ENCODE data around the gene ABHD12B. TPM values are rescaled to one million over a fixed set of nuclear protein-coding genes. Genes with fewer than 3 reads are reported as not detected.
A peak's percentile ranks its signal among the peaks of the same experiment; 100 is the strongest.

ABHD12B gene
- total RNA-seq, 1 experiment from 2014 or later: not detected

DNA sequence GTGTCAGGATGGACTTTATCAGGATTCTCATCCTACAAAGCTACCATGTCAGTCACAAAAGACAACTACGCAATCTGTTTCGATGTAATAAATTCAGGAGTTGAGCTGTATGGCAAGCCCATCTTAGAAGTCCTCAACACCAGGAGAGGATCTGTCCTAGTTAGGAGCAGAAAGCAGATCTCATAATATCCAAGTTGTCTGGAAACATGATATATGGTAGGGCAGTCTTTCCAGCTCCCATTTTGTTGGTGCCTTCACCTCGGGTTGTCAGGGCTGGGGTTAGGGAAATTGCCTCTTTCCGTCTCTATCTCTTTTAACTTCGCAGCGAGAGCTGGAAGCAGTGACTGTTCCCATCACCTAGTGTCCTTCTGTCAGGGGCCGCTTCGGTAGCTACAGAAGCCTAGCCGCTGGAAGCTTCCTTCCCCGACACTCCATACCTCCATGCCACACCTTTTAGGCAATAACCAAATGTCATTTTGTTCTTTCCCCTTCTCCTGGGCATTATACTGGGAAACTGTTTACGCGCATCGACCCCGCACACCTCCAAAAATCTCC, 42.3 kb upstream of the ABHD12B start:
- peak overlapping the region; percentile 93 for H3K4me3 Mint-ChIP-seq (ENCODE audit: low read depth, unreplicated experiment)
- H3K36me3 Mint-ChIP-seq (ENCODE audit: insufficient read depth, unreplicated experiment): peaks cover 30% of the 10 kb centered on the region
- DNase-seq: no peak
- intact Hi-C loops (cut with micrococcal nuclease; ENCODE audit: unreplicated experiment): no loop called here
- peaks cover 9% of the 10 kb centered on the region for H3K4me1 Mint-ChIP-seq (ENCODE audit: low read depth, unreplicated experiment)
- BruUV-seq (replicated peaks): no TSS peak
- peaks cover 28% of the 10 kb centered on the region for H3K27me3 Mint-ChIP-seq (ENCODE audit: unreplicated experiment)
- TF ChIP-seq CTCF (IDR thresholded peaks at IDR 0.05; ENCODE audit: unreplicated experiment): no peak
- H3K9me3 Mint-ChIP-seq (ENCODE audit: low read depth, unreplicated experiment): no peaks in the 10 kb centered on the region
- no peak overlapping the region for H3K27ac Mint-ChIP-seq (ENCODE audit: unreplicated experiment)
- CTCF ChIA-PET: interaction anchor here (1.0 kb wide), 1 partner anchor 31 kb away, joined by 10 read pairs; no protein-coding TSS in a partner anchor

DNA sequence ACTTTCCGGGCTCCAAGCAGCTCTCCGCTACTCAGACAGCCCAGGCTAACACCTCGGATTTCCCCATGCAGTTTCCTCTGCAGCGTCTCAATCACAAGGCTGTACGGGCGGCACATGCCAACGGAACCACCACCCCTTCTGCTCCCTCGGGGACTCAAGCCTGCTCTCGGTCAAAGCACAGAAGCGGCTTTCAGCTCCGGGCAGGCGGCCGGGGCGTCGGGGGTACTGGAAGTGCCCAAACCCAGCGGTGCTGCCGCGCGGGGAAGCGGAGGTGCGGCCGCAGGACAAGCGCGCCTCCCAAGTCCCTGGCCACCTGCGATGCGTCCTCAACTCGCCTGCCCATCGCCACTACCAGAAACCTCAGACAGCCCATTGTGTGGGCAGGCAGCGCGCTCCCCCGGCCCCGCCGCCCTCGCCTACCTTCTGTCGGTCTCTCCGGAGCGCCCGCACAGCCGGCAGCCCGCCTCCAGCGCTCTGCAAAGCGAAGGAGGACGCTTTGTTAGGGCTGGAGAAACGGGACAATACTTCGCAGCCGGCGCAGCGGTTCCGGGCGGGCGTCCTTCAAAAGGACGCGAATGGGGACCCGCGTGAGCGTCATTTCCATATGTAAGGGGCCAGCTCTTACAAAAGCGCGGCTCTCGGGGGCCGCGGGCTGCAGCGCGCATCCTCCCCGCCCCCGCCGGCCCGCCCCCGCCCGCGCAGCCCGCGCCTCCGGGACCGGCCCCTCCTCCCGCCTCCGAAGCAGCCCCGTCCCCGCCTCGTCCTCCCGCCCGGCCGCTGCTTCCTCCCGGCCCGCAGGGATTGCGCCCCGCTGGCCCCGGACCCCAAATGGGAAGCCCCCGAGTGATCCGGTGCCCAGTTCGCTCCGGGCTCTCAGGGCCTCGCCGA, 41.6 kb upstream of the ABHD12B start:
- peak; percentile 34 for DNase-seq
- TF ChIP-seq CTCF (IDR thresholded peaks at IDR 0.05; ENCODE audit: unreplicated experiment): no peak
- CTCF ChIA-PET: interaction anchor here (1.0 to 1.2 kb wide), 2 partner anchors 30 kb away, joined by 4 to 10 read pairs; no protein-coding TSS in a partner anchor
- Mint-ChIP-seq H3K36me3 (ENCODE audit: insufficient read depth, unreplicated experiment) (peaks cover 30% of the 10 kb centered on the region), H3K27ac (ENCODE audit: unreplicated experiment) (no peak overlapping the region), H3K27me3 (ENCODE audit: unreplicated experiment) (peaks cover 28% of the 10 kb centered on the region), H3K4me3 (ENCODE audit: low read depth, unreplicated experiment) (peak overlapping the region; percentile 93), H3K9me3 (ENCODE audit: low read depth, unreplicated experiment) (no peaks in the 10 kb centered on the region), H3K4me1 (ENCODE audit: low read depth, unreplicated experiment) (peaks cover 9% of the 10 kb centered on the region)
- BruUV-seq (replicated peaks): no TSS peak
- intact Hi-C loops (cut with micrococcal nuclease; ENCODE audit: unreplicated experiment): no loop called here

DNA sequence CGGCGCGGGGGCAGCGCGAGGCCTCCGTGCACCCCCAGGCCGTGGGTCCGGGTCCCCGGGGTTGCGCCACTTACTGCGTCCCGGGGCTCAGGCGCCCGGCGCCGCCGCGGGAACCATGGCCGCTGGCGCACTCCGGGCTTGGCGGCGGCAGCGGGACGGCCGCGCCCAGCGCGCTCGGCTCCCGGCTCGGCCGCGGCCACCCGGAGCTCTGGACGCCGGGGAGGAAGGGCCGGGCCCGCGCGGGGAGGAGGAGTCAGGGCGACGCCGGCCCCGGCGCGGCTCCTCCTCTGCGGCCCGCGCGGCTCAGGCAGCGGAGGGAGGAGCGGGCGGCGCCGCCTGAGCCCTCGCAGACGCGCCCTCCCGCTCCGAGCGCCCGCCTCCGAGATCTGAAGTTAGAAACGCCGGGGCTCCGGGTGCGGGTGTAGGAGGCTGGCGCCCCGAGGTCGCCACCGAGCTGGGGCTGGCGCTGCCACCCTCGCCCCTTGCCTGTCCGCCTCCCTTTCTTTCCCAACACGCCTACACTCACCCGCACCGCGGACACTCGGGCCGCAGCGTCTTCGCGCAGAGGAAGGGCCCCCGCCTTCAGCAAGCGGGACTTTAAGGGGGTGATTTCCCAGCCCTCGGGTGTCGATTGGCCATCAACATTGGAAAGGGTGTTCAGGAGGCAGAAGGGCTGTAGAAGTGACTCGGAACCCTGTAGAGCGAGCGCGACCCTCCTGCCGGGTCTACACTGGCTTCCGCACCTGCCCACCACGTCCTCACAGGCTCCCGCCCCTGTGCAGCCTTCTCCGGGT, 40.7 kb upstream of the ABHD12B start, which contains the start of gene NIN:
Gene NIN, minus strand, starts transcription at position 231 of the 794 bp plus-strand sequence. CDS start 9,106 bp downstream, outside the sequence.
- intact Hi-C loops (cut with micrococcal nuclease; ENCODE audit: unreplicated experiment): no loop called here
- no peaks in the 10 kb centered on the region for H3K9me3 Mint-ChIP-seq (ENCODE audit: low read depth, unreplicated experiment)
- H3K4me1 Mint-ChIP-seq (ENCODE audit: low read depth, unreplicated experiment): peaks cover 9% of the 10 kb centered on the region
- peak; percentile 84 for DNase-seq
- CTCF ChIA-PET: interaction anchor here (1.2 kb wide), 1 partner anchor 29 kb away, joined by 4 read pairs; no protein-coding TSS in a partner anchor
- H3K4me3 Mint-ChIP-seq (ENCODE audit: low read depth, unreplicated experiment): peak within 1 kb of the TSS; percentile 93
- TF ChIP-seq CTCF (IDR thresholded peaks at IDR 0.05; ENCODE audit: unreplicated experiment): no peak
- H3K27me3 Mint-ChIP-seq (ENCODE audit: unreplicated experiment): peaks cover 28% of the 10 kb centered on the region
- peaks cover 30% of the 10 kb centered on the region for H3K36me3 Mint-ChIP-seq (ENCODE audit: insufficient read depth, unreplicated experiment)
- BruUV-seq (replicated peaks): no TSS peak
- peak within 1 kb of the TSS; percentile 50 for H3K27ac Mint-ChIP-seq (ENCODE audit: unreplicated experiment)

- intact Hi-C loops (cut with micrococcal nuclease; ENCODE audit: unreplicated experiment): no loop called here
- DNase-seq: peak; percentile 11
- Mint-ChIP-seq H3K4me1 (ENCODE audit: low read depth, unreplicated experiment) (peaks cover 9% of the 10 kb centered on the region), H3K27ac (ENCODE audit: unreplicated experiment) (peak overlapping the region; percentile 50), H3K4me3 (ENCODE audit: low read depth, unreplicated experiment) (peak overlapping the region; percentile 93), H3K36me3 (ENCODE audit: insufficient read depth, unreplicated experiment) (peaks cover 30% of the 10 kb centered on the region), H3K27me3 (ENCODE audit: unreplicated experiment) (peaks cover 28% of the 10 kb centered on the region), H3K9me3 (ENCODE audit: low read depth, unreplicated experiment) (no peaks in the 10 kb centered on the region)
- BruUV-seq (replicated peaks): no TSS peak
- CTCF ChIA-PET: interaction anchor here (1.2 kb wide), 1 partner anchor 29 kb away, joined by 4 read pairs; no protein-coding TSS in a partner anchor
- no peak for TF ChIP-seq CTCF (IDR thresholded peaks at IDR 0.05; ENCODE audit: unreplicated experiment)
Observed at GRCh38 chr14:50831726-50832168, 40.1 kb upstream of the ABHD12B start.
